Central memory CD4-positive, alpha-beta T cell (primary cell): Measurements from ENCODE around the gene TNP2.

Experiments used
- DNase-seq: peaks from one replicate; pipeline ENCODE4 v3.0.0; 2022

TNP2 gene

DNA sequence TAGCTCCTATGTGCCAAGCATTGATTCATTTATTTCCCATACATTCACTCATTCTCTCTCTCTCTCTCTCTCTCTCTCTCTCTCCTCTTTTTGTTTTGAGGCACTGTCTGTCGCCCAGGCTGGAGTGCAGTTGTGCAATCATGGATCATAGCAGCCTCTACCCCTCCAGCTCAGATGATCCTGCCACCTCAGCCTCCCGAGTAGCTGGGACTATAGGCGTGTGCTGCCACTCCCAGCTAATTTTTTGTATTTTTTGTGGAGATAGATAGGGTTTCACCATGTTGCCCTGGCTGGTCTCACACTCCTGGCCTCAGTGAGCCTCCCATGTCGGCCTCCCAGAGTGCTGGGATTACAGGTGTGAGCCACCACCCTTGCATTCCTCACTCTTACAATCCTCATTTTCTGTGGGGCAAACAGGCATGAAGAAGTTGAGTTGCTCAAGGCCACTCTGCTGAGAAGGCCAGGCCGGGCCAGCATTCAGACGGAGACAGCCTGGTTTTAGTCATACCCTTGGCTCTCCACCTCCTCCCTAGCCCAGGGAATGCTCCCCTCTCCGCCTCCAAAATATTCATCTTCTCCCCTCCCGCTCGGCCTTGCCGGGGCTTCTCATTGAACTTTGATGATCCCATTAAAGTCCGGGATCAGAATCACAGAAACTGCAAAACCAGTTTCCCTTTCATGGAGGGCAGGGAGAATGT is 7.9 kb upstream of the TNP2 start:
- DNase-seq, result no peak

- no peak for DNase-seq
Observed at GRCh38 chr16:11276143-11276895, 7.2 kb upstream of the TNP2 start, which contains the start of gene PRM2. Gene PRM2 (minus strand): TSS chr16:11276480. CDS start chr16:11276370, 110 bp downstream.

DNA sequence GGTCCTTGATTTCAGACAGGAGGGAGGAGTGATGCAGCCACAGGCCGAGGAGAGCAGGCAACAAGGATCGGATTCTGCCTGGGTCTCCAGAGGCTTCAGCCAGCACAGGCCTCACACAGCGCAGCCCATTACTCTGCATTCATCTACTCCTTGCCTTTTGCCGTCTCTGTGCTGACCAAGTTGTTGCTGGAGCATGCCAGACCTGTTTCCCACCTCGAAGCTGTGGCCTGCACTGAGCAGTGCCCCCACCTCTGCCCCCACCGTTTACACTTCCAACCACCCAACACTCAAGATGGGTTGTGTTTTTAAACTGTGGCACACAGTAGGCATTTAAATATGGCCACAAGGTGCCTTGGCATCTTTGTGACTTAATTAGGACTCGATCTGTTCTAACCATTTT is 5.8 kb upstream of the TNP2 start:
- no peak for DNase-seq

DNA sequence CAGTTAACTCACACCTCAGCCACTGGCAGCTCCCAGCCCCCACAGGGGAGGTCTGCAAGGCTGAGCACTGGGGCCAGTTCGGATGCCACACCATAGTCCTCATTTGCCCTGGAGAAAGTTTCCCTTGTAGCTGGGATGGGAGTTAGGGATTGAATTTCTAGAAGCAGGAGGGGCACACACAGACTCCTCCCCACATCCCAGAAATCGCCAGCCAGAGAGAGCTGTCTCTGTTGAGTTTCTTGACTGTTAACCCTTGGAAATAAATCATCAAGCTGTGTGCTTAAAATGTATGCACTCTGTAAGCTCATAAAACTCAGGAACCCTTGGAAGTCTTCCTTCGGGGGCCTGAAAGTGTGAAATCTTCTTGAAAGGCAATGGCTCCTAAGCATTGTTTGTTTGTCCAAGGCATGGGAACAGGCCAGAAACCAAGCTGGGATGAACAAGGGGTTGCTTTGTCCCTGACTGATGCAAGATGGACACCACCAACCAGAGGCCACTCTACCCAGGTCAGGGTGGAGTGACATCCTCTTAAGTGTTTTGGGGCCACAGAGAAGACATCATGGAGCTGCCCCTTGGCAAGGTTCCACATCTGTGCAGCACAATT is 4.7 kb upstream of the TNP2 start:
- DNase-seq, result no peak

DNA sequence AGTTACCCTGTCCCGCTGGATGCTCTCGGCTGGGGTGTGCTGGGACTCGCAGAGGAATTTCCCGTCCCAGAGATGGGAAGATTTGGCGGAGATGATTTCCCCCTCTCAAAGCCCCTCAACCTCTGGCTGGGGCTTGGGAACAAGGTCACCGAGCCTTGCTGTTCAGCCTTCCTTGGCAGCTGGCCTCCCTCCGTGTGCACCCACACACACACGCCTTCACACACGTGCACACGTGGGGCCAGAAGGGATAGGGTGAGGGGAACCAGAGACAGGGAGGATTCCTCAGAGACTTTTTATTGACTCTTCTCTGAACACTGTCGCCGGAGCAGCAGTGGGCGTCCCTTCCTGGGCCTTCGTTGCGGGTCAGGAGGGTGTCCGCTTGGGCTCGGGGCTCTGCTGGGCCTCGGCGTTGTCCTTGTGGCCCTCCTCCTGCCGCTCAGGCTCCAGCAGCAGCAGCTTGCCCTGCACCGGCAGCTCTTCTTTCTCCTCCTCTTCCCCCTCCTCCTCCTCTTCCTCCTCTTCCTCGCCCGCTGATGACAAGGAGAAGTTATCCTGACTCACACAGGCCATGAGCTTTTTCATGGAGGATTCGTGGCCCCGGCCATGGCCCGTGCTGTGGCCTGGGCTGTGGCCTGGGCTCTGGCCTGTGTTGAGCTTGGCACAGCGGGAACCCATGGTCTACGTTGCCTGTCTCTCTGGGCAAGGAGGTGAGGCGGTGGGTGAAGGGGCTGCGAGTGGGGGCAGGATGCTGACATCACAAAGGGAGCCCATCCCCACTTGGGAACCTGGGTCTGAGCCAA is 4.0 kb upstream of the TNP2 start, which contains the start of gene PRM3:
TSS of gene PRM3 (minus strand) at position 709 of the 800 bp plus-strand sequence. CDS start at position 675, 34 bp downstream.
- no peak for DNase-seq

- no peak for DNase-seq
Observed at GRCh38 chr16:11272484-11272883, 3.4 kb upstream of the TNP2 start.

GRCh38 chr16:11271610-11272009 is 2.5 kb upstream of the TNP2 start:
- DNase-seq, result no peak

DNA sequence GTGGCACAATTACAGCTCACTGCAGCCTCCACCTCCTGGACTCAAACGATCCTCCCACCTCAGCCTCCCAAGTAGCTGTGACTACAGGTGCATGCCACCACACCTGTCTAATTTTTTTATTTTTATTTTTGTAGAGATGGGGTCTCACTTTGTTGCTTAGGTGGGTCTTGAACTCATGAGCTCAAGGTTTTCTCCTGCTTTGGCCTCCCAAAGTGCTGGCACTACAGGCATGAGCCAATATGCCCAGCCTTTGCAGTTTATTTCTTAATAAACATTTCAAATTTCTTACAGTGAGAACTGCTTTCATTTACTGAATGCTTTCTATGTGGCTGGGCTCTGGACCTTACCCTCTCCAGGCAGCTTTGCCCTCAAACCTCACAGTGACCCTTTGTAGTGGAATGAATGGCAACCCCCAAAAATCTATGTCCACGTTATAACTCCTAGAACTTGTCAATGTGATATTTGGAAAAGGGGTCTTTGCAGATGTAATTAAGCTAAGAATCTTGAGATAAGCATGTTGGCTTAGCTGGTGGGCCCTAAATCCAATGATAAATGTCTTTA is 1.6 kb upstream of the TNP2 start:
- no peak for DNase-seq

GRCh38 chr16:11265124-11265523 is 4.0 kb downstream of the TNP2 start:
- DNase-seq, result no peak

GRCh38 chr16:11264155-11264832 is 4.8 kb downstream of the TNP2 start:
- no peak for DNase-seq

GRCh38 chr16:11263737-11264136 is 5.4 kb downstream of the TNP2 start:
- DNase-seq, result peak; percentile 63

- DNase-seq, result no peak
Observed at GRCh38 chr16:11262915-11263314, 6.2 kb downstream of the TNP2 start.

GRCh38 chr16:11260596-11260966 is 8.5 kb downstream of the TNP2 start:
- DNase-seq, result no peak

DNA sequence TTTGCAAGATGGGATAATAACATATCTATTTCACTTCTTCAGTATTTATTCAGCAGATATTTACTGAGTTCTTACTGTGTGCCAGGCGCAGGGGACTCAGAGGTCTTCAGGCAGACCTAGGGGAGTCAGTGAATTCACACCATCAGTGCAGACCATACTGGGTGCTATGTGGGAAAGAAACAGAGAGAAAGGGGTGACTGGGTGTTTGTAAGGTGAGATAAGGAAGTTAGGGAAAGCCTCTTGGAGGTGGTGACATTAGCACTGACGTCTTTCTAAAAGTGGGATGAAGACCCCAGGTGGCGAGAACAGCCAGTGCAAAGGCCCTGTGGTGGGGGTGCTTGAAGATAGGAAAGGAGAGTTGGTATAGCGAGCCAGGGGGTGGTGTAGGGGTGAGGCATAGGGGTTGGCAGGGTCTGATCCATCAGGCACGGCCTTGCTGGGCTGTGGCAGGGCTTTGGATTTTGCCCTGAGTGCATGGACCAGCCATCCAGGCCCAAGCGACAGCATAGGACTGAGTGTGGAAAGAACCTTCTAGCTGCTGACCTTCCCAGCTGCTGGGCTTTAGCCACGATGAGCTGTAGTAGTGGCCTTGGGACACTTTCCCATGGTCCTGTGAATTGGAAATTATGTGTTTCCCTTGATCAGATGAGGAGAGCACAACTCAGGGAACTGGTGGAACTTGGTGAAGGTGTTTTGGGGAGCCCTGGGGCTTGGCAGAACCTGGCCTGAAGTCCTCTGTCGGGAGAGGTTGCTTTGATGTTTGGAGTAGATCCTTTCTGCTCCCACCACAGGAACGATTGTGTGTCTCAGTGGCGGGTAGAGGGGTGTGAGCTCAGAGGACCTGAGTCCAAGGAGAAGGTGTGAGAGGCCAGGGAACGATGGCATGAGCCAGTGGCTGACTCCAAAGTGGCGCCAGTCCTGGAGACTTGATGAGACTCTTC is 9.2 kb downstream of the TNP2 start:
- no peak for DNase-seq

DNA sequence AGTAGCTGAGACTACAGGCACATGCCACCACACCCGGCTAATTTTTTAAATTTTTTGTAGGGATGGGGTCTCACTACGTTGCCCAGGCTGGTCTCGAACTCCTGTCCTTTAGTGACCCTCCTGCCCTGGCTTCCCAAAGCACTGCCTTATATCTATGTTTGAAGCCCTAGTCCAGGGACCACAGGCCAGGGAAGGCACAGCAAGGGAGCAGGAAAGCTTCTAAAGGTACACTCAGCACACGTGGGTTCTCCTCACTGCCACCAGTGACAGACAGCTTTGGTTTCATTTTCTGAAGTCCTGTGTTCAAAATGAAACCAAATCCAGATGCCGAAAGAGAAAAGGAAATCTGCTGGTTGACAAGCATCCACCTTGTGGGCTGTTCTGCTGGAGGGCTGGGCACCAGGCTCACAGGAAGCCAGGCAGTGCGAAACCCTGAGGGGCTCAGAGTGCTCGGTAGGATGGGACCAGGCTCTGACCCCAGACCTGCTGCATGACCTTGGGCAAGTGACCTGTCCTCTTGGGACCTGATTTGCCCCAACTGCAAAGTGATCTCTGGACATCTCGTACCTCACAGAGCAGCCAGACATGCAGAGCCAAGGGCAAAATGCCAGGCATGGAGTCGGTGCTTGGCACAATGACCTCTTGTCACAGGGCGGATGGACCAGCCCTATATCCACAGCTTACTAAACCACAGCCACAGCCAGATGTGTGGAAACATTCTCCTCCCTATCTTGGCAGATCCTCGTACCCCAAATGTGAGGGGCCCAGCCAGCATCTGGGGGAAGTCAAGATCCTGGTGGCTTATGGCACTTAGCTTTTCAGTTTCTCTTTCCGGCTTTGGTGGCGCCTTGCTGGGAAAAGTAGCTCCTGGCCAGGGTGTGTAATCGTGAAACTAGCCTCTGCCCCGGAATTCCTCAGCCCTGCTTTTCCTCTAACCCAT is 10.3 kb downstream of the TNP2 start:
- peak; percentile 70 for DNase-seq

DNA sequence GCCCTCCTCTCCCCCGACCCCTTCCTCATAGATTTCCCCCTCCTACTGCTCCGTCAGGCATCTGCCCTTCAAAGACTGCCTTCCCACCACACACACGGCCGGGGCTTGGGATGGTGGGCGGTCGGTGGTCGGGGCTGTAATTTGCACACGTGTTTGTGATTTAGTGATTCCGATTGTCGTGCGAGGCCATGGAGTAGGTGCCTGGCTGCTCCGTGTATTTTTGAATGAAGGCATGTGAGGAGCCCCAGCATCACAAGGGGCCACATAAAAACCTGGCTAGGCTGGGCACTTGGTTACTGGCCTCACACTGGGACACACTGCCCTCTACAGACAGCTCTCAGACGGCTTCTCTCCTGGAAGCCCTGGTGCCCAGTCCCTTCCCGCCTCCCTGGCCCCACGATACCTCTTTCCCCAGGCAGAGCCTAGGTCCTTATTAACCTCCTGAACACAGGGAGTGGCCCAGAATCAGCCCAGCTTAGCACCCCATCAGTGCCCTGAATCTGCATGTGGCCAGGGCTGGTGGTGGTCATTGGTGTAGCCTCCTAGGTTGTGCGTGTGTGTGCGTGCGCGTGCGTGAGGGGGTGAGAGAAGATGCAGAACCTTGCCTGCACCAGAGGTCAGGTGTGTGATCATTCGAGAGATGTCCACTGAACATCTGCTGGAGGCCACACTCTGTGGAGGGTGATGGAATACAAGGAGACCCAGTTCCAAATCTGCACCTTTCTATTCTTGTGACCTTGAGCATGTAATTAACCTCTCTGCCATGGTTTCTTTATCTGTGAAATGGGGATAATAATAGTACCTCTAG is 11.8 kb downstream of the TNP2 start:
- DNase-seq, result no peak

DNA sequence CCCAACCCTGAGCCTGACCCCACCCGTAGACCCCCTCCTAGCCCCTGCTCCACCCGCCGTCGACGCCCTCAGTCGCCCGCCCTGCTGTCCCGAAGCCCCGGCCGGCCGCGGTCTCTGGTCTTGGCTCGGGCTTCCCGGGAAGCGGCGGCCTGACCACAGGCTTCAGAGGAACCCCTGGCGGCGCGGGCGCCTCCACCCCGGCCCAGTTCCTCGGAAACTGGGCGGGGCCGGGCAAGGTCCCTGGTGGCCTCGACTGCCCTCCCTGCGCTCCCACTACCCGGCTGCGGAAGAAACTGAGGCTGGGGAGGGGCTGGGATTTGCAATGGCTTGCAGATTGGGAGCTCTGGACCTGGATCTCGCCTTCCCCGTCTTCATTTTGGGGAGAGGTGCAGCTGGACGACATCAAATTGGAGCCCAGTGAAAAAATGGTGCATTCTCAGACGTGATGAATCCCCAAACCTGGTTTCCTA is 12.4 kb downstream of the TNP2 start:
- no peak for DNase-seq
